AML-193 (cell line): ENCODE data around the gene AVP.

ENCODE experiments used
- DNase-seq, 2 experiments: peaks; one replicate each; lab custom pipeline; 2025; lab: John Stamatoyannopoulos, UW

Gene AVP

GRCh38 chr20:3047486-3048419, 36.8 kb downstream of the AVP start:
- DNase-seq: no peak

GRCh38 chr20:3046677-3047462, 37.7 kb downstream of the AVP start:
- no peak for DNase-seq

- peak; percentile 85 to 94 for DNase-seq
These were observed 38.5 kb downstream of the AVP start, which contains the start of gene MRPS26 for GRCh38 chr20:3045816-3046676. TSS of gene MRPS26 (plus strand) at chr20:3046052. CDS start at chr20:3046069, 17 bp downstream.

GRCh38 chr20:3045042-3045815, 39.3 kb downstream of the AVP start:
- DNase-seq: peak; percentile 85 to 94

DNA sequence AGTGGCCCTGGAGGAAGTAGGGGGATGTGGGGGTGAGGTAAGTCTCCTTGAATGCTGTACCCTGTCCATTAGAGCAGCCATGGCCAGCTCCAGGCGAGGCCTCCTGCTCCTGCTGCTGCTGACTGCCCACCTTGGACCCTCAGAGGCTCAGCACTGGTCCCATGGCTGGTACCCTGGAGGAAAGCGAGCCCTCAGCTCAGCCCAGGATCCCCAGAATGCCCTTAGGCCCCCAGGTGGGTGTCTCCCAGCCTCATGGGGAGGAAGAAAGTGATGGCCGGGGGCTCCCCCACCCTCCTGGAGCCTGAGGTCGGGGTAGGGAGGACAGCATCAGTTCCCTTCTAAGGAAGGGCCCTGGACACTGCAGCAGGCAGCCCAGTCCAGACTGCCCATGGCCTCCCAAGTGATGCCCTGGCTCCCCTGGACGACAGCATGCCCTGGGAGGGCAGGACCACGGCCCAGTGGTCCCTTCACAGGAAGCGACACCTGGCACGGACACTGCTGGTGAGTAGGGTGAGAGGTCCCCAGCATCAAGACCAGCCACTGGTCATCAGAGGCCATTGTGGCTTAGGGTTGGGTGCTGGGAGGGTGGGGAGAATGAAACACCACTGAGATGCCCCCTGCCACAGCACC, 40.1 kb downstream of the AVP start:
- DNase-seq: no peak

DNA sequence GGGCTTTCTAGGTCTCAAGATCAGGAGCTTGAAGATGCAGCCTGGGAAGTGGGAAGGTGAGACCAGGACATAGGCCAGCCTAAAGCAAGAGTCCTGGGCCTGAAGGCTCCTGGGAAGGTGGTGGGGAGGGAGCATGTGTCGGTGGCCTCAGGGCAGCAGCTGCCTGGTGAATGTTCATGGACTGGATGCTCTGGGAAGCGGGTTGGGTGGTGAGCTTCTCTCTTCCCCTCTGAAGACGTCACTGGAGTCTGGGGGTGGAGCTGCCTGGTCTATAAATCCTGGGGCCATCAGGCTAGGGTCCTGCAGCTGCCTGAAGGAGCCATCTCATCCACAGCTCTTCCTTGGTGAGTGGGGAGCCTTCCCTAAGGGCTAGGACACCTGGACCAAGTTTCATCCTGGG, 41.2 kb downstream of the AVP start, which contains the start of gene GNRH2:
TSS of gene GNRH2 (plus strand) at position 301 of the 400 bp plus-strand sequence. CDS start 793 bp downstream, outside the sequence.
- no peak for DNase-seq

- DNase-seq: no peak
These were observed 41.9 kb downstream of the AVP start for GRCh38 chr20:3042625-3043024.

- no peak for DNase-seq
These were observed 42.6 kb downstream of the AVP start for GRCh38 chr20:3041854-3042409.

- no peak for DNase-seq
These were observed 44.4 kb downstream of the AVP start for GRCh38 chr20:3040086-3040485.

DNA sequence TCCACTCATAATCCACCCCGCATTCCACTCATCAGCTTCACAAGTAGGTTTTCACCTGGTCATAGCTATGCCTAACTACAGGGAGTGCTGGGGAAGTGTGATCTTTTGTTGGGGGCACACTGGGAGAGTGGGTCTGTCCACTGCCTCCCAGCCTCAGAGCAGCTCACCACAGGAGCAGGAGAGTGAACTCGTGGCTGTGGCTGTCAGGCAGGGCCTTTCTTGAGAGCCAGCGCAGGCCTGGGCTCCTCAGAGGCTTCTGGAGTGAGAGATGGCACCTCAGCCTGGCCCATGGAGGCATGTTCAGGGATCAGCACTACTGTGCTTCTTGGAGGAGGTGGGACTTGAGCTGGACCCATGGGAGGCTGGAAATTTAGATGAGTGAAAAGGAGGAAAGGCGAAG, 45.1 kb downstream of the AVP start:
- DNase-seq: no peak

DNA sequence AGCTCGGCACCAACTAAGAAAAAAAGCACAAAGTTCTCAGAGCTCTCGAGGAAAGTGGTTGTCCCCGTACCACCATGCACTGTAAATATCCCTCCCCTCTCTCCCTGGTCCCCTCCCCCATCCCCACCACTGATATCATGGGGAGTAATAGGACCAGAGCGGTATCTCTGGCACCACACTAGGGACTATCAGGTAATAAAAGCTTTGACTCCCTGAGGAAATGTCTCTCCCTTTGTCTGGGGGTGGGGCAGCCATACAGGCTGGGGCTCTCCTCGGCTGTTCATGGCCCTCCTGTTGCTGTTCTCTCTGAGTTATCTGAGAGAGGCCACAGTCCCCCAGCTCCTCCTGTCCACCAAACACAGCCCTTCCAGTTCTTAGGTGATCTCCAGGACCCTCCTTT, 46.1 kb downstream of the AVP start:
- no peak for DNase-seq

DNA sequence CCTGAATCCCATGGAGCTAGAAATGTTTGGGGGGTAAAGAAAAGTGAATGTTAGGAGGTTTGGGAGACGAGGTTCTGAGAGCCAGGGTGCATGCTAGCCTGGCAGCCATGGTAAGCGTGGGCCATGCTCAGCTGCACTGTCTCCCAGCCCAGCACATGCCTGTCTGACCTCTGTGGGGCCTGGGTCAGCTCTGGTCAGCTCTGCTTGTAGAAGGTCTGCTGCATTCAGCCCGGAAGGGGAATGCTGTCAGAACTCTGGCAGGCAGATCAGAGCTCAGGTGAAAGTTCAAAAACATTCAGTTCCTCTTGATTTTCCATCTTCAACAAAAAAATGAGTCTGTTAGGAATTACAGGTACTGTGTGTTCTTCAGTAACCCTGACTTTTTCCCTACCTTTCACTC, 46.9 kb downstream of the AVP start:
- DNase-seq: no peak

DNA sequence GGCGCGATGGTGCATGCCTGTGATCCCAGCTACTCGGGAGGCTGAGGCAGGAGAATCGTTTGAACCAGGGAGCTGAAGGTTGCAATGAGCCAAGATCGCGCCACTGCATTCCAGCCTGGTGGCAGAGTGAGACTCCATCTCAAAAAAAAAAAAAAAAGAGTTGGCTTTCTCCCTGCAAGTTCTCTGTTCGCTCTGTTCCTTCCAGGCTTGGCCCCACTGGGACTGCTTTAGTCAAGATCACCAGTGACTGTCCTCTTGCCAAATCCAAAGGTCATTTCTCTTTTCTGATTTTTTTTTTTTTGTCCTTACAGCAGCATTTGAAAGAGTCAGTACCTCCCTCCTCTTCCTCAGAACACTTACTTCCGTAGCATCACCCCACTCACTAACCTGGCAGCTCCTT, 51.9 kb downstream of the AVP start:
- DNase-seq: no peak
